Activated gamma-delta T cell treated with Interleukin-2 at 50 U/mL for 16 hours (primary cell): ENCODE data around the gene SMAP1.
"Not testable (repeated sequence)": the region's sequence is repeated elsewhere in the genome, so short reads cannot be mapped to it uniquely, and the experiment has no call there.

Experiments
- DNase-seq: peaks from one replicate; pipeline ENCODE4 v3.0.0-alpha.2; 2020

Gene SMAP1

DNA sequence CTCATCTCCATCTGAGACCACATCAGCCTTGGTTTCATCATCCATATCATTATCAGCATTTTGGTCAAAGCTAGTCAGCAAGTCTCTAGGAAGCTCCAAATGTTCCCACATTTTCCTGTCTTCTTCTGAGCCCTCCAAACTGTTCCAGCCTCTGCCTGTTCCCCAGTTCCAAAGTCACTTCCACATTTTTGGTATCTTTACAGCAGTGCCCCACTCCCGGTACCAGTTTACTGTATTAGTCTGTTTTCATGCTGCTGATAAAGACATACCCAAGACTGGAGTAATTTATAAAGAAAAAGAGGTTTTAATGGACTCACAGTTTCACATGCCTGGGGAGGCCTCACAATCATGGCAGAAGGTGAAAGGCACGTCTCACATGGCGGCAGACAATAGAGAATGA lies 74.8 kb downstream of the SMAP1 start:
- DNase-seq: not testable (repeated sequence)

DNA sequence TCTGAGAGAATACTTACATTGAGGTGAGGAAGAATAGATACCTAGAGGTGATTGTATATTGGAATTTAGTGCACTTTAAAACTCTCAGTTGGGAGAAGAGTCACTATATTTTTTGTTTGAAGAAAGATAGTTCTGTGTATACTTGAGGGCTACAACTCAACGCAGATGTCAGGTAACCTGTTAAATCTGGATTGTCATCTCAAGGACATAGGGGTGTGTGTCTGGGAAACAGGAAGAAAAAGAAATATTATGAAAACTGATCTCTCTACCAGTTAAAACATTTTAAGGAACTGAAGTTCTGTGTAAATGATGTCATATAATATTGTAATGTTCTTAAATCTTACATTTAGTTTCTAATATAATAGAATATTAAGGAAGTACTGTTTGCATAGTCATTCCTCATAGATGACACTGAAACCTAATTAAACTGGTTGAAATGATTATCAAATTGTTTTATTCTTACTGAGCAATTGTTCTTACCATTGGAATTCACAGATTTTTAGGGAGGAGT lies 86.2 kb downstream of the SMAP1 start:
- no peak for DNase-seq

DNA sequence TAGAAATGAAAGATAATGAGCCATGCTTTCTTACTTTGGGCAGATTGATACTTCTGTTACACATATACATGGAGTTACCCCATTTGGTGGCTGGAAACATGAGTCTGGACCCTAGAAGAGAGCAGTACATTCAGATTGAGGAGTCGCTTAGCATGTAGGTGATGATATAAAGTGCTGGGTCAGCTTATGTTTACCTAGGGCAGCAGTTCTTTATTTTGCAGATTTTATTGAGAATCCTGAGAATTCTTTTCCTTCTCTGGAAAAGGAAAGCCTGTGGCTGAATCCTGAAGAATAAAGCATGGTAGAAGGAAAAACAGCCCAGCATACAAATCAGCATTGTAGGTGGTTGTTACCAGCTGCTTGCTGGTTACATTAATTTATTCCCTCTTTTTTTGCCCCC lies 91.2 kb downstream of the SMAP1 start:
- DNase-seq: no peak

DNA sequence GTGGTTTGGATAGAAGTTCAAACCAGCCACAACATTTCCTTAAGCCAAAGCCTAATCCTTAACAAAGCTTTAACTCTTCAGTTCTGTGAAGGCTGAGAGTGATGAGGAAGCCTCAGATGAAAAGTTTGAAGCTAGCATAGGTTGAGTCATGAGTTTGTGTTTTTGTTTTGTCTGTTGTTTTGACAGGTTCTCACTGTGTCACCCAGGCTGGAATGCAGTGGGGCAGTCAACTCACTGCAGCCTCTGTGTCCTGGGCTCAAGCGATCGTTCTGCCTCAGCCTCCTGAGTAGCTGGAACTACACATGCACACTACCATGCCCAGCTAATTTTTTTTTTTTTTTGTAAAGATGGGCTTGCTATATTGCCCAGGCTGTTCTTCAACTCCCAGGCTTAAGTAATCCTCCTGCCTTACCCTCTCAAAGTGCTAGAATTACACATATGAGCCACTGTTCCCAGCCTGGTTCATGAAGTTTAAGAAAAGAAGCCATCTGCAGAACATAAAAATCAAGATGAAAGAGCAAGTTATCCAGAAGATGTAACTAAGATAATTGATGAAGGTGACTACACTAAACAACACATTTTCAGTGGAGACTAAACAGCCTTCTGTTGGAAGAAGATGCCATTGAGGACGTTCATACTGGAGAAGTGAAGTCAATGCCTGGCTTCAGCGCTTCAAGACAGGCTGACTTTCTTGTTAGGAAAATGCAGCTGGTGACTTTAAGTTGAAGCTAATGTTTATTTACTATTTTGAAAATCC lies 96.2 kb downstream of the SMAP1 start:
- no peak for DNase-seq

DNA sequence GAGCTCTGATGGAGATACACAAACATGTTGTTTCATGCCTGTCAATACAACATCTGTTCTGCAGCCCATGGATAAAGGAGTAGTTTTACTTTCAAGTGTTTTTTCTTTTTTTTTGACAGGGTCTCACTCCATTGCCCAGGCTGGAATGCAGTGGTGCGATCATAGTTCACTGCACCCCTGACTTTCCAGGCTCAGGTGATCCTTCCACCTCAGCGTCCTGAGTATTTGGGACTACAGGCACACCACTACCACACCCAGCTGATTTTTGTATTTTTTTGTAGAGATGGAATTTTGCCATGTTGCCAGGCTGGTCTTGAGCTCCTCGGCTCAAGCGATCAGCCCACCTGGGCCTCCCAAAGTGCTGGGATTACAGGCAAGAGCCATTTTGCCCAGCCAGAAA lies 97.0 kb downstream of the SMAP1 start:
- DNase-seq: no peak

DNA sequence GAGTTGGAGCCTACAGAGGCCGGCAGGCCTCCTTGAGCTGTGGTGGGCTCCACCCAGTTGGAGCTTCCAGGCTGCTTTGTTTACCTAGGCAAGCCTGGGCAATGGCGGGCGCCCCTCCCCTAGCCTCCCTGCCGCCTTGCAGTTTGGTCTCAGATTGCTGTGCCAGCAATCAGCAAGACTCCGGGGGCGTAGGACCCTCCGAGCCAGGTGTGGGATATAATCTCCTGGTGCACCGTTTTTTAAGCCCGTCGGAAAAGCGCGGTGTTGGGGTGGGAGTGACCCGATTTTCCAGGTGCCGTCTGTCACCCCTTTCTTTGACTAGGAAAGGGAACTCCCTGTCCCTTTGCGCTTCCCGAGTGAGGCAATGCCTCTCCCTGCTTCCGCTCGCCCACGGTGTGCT lies 103.7 kb downstream of the SMAP1 start:
- not testable (repeated sequence) for DNase-seq

DNA sequence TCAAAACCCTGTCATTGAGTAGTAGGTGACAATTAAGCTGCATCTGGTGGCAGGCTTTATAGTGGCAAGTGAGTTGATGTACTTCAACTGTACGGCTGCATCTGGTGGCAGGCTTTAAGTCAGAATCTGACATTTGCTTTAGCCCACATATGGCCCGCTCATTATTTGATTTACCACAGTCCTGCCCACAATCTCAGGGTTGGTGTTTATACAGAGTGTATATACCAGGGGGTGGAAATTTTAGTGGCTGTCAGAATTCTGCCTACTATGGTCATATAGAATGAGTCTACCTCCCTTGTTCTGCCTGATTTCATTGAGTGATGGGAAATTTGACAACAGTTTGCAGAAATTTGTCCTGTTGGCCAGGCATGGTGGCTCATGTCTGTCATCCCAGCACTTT lies 112.3 kb downstream of the SMAP1 start:
- no peak for DNase-seq

DNA sequence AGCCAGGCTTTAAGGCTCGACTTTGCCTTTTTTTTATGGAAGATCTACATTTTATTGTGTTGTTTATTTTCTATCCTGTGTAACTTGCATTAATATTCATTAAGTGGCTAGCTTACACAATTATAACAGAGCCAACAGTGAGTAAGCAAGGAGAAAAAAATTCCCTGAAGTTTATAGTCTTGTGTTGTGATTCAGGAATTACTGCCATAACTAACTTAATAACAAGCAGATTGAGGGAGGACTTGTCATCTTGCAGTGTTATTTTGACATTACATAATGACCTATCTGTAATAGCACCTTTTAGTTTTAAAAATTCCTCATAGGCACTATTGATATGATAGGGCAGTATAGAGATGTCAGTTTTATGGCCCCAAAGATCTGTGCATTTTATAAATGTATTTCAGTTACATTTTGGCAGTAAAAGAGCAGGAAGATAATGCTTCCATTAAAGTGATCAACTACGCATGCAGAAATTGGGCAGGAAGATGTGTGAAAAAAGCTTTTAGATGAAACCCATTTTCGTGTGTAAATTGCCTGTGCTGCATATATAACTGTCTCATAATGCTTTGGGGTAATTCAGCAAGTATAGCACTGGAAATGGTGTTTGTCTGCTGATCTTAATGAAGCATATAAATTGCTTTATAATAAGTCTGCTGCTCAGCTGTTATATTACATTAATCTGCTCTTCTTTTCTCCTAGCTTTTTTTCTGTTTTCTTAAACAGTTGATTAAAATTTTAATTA lies 123.0 kb downstream of the SMAP1 start:
- DNase-seq: no peak

DNA sequence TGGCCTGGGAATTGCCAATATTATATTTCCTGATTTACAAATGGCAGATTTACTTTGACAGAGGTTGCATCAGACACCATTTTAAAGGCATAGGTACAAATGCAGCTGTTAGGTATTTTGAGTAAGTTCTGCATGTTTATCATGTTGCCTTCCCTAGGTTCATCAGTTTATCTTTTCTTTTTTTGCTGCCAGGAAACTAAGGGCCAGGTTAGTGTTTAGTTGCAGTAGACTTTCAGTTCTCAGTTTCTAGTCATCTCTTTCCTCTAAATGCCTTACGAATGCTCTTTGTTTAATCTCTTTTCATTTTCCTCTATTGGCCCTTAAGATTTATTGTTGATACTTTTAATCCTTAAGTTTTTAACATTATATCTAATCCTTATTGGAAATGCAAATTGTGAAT lies 129.9 kb downstream of the SMAP1 start:
- DNase-seq: no peak

DNA sequence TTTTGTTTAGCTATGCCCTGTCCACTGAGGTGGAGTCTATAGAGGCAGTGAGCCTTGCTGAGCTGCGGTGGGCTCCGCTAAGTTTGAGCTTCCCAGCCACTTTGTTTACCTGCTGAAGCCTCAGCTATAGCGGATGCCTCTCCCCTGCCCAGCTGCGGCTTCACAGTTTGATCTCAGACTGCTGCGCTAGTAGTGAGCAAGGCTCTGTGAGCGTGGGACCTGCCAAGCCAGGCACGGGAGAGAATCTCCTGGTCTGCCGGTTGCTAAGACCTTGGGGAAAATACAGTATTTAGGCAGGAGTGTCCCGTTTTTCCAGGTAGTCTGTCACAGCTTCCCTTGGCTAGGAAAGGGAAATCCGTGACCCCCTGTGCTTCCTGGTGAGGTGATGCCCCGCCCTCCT lies 138.4 kb downstream of the SMAP1 start:
- no peak for DNase-seq

DNA sequence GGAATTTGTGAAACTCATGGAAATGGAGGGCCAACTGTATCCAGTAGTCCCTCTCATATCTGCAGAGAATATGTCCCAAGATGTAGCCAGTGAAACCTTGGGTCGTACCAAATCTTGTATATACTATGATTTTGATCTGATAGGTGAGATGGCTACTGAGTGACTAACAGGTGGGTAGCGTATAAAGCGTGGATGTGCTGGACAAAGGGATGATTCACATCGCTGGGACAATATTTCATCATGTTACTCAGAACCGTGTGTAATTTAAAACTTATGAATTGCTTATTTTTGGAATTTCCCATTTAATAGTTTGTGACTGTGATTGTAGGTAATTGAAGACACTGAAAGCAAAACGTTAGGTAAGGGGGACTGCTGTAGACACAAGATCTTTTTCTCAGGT lies 144.1 kb downstream of the SMAP1 start:
- DNase-seq: no peak

DNA sequence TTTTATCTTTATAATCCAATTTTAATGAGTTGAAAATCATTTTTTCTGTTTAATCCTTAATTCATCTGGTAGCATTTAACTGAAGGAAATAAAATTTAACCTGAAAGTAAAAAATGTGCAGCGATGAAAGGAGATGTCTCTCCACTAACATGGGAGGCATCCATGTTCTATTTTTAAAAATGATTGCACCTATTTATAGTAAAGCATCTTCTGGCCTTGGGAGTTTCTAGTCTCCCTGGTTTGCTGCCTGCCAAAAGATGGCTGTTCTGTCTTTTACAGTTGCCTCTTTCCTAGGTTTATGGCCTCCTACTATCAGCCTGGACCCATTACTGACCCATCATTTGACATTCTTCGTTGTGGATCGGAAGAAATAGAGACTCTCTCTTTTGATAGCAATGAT lies 146.2 kb downstream of the SMAP1 start:
- no peak for DNase-seq

DNA sequence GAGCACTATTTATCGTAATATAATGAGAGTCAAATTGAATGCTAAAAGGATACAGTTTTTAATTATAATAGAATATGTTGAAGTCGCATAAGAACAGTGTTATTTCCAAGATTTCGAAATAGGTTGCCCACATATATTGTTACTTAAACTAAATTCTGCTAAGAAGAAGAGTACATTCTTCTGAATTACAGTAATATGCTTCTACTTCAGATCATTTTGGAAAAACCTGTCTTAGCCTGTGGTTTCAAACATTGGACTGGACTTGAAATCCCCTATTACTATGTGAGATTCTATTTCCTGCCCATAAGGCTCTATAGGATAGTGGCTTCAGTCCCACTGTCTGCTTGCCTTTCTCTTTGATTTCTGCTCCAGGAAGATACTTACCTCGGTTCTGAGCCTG lies 152.0 kb downstream of the SMAP1 start:
- no peak for DNase-seq

DNA sequence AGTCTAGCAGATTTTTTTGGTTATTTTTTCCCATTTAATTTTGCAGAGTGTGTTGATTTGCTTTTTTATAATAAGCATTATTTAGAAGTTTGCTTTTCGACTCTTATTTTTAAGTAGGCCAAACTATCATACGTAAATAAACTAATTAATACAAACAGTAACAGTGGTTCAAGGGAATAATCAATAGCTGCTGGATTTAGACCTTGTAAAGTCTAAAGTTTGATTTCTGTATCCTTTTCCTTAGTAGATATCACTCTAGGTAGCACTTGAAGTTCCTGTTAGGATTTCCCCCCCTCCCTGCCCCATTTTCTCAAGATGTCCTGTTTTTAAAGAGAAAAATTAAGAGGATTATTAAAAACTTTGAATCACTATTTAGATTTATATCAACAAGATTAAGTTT lies 153.1 kb downstream of the SMAP1 start:
- DNase-seq: no peak

DNA sequence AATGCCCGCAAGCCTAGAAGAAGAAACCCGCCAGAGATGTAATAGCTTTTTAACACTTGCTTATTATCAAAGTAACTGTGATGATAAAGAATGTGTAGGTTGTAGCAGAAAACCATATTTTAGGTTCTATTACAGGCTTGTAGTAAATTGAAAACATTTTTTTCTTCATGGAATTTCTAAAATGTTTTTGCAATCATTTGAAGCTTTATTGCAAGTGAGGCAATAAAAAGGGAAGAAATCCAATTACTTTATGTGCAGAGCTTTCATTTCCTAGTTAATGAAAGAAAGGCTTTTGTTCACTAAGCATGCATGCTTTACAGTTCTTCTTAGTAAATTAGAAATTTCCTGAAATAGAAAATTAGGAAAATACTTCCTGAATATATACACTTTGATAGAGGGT lies 154.1 kb downstream of the SMAP1 start:
- DNase-seq: no peak

DNA sequence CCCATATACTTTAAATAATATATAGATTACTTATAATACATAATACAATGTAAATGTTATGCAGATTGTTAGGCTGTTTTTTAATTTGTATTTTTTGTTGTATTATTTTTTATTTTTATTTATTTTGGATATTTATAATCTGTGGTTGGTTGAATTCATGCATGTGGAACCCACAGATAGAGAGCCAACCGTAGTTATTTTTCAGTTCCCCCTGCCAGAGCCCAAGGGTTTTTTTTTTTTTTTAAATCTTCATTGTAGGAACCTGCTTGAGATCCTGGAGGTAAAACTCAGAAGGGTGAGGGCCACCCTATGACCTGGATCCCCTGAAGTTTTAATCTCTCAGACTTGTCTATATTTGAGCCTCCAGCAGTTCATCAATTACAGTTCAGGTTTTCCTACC lies 156.0 kb downstream of the SMAP1 start:
- no peak for DNase-seq

DNA sequence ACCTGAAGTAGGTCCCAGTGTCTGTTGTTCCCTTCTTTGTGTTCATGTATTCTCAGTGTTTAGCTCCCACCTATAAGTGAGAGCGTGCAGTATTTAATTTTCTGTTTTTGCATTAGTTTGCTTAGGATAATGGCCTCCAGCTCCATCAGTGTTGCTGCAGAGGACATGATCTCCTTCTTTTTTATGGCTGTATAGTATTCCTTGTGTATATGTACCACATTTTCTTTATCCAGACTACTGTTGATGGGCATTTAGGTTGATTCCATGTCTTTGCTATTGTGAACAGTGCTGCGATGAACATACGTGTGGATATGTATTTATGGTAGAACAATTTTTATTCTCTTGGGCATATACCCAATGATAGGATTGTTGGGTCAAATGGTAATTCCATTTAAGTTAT lies 163.7 kb downstream of the SMAP1 start:
- DNase-seq: no peak

DNA sequence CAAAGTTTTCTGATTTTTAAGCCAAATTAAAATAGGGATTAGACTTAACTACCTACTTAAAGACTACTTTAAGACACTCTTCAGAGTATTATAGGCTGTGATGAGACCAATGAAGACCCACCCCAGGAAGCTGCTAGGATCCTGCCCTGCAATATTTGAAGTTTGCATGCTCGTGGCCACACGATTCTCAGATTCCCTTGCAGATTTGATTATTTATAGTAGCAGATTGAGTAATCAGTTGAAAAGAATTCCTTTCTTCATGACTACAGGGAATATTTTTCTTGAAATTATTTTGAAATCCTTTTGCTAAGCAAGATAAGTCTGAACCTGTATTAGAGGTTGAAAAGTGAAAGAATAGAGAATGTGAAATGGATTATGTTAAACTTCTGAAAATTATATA lies 166.8 kb downstream of the SMAP1 start:
- DNase-seq: no peak

DNA sequence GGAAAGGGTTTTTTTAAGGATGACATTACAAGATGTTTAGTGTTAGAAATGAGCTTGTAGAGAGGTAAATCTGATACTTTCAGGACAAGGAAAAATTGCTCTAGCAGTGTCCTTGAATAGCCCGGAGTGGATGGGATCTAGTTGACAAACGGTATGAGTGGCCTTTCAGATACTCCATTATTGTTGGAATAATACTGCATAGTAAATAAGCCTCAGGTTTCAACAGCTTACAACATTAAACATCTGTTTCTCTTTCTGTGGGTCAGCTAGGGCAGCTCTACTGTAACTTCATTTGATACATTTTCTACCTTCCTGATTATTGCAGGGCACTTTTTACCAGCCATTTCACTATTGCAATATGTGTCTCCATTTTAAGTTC lies 171.2 kb downstream of the SMAP1 start:
- DNase-seq: no peak

DNA sequence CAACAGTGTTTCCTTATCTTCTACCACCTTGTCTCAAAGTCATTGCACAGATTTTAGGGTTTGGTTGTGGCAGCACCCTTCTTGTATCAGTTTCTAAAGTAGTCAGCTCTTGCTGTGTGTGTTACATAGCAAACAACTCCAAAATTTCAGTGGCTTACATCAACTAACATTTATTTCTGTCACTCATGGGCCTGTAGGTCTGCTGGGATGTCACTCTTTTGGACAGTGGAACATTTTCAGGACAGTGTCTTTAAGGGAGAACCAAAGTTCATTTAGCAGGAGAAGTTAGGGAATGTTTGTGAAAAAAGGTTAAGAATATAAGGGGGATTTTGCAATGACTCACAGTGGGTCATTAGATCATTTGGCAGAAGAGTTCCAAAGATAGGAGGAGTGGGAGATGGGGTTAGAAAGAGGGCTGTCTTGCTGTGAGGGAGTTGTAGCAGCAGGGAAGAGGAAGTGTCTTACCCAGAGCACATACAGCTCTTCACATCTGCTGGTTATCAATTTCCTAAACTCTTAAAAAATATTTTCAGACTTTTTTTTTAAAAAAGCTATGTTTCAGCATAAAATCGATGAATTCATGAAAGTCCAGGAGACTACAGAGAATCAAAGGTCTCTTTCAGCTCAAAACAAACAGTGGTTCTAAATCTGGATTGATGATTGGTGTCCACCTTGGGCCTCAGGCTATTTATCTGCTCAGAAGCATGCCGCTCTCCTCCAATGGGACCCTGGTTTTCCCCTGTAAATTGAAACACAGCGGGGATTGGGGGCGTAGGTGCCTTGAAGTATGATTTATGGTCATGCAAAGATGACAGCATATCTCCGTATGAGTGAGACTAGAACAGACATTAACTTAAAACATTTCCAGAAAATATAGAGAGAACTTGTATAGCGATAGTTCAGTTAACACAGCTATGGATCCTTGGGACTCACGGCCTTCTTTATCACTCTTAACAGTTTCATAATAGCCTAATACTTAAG lies 171.9 kb downstream of the SMAP1 start:
- DNase-seq: no peak

DNA sequence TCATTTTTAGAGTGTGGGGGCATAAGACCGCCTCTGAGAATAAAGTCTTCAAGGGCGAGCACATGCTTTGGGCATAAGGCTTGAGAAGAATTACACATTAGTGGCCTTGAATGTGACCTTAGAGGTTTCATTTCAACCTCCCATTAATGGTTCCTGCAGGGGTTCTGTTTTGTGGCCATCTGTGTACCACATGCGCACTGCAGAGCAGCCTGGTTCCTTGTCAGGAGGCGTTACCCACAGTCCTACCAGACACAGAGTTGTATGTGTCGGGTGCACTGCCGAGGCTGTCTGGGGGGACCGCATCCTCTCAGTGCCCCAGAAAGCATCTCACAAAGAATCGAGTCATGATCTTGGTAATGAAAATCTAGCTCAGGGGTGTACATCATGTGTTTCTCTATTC lies 173.4 kb downstream of the SMAP1 start:
- DNase-seq: no peak

DNA sequence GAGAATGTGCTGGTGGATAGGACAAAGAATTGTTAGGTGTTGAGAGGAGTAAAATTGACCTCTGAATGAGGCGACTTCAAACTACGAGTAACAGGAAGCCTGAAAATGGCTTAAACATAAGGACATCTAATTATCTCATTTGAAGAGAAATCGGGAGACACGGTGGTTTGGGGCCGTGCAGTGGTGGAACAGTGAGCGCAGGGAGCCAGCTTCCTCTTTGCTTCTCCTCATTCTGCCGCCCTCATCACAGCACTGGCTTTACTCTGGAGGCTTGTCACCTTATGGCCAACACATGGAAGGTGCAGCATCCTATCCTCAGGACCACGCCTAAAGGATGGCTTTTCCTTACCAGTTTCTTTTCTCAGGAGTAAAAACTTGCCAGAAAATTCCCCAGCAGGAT lies 174.9 kb downstream of the SMAP1 start:
- DNase-seq: no peak

DNA sequence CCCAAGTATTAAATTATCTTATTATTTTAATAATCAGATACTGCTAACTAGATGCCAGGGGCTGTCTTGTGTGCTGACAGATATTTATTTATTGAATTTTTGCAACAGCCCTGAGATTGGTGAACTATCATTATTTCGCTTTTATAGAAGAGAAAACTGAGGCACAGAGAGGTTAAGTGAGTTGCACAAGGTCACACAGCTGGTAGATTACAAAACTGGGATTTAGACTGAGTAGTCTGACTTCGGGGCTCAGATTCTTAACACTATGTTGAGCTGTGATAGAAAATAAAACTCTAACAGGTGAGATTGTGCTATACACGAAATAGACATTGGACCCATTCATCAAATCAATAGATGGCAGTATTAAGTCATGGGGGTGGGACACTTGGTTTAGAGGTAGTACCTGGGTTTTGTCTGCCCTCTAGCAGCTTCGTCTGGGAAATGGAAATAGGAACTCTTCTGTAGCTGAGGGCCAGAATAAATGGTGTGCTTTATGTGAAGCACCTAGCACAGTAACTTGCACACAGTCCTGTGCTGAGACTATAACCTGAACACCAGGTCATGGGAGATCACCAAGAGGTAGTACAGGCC lies 175.7 kb downstream of the SMAP1 start:
- DNase-seq: no peak
